IMR-90 (cell line): ENCODE data around the gene ABL1.

Experiments
- BHLHE40 ChIP-seq: fragments of 150-350 bp; IDR thresholded peaks from 2 replicates; pipeline ENCODE4 v1.6.1; 2016; ENCODE audit warnings: mild to moderate bottlenecking, low read depth, low read length
- CEBPB ChIP-seq: IDR thresholded peaks from 2 replicates; pipeline ENCODE4 v1.6.1; 2012; ENCODE audit warnings: low read depth, low read length, improper control_type of control experiment
- CHD1 ChIP-seq: IDR thresholded peaks from 2 replicates; pipeline ENCODE4 v1.6.1; 2012; ENCODE audit warnings: low read depth, low read length, improper control_type of control experiment
- CTCF ChIP-seq: conservative IDR thresholded peaks from 2 replicates; pipeline ENCODE4 v1.5.1; 2012; ENCODE audit warnings: mild to moderate bottlenecking, low read depth, low read length, improper control_type of control experiment
- FOS ChIP-seq: fragments of 150-350 bp; IDR thresholded peaks from 2 replicates; pipeline ENCODE4 v1.6.1; 2016; ENCODE audit warnings: low read depth, low read length
- MAFK ChIP-seq: IDR thresholded peaks from 2 replicates; pipeline ENCODE4 v1.6.1; 2012; ENCODE audit warnings: low read depth, low read length, improper control_type of control experiment
- MXI1 ChIP-seq: IDR thresholded peaks from 2 replicates; pipeline ENCODE4 v1.6.1; 2012; ENCODE audit warnings: low read depth, mild to moderate bottlenecking, low read length, moderate library complexity, borderline replicate concordance
- POLR2A ChIP-seq: IDR thresholded peaks from 2 replicates; pipeline ENCODE4 v1.6.1; 2012; ENCODE audit warnings: mild to moderate bottlenecking, low read depth, low read length
- RAD21 ChIP-seq: IDR thresholded peaks from 2 replicates; pipeline ENCODE4 v1.6.1; 2012; ENCODE audit warnings: low read length, improper control_type of control experiment
- RFX5 ChIP-seq: IDR thresholded peaks from 2 replicates; pipeline ENCODE4 v1.8.0; 2012; ENCODE audit warnings: low read depth, mild to moderate bottlenecking, low read length, moderate library complexity
- SMC3 ChIP-seq: fragments of 150-350 bp; IDR thresholded peaks from 2 replicates; pipeline ENCODE4 v1.6.1; 2016; ENCODE audit warnings: low read depth, mild to moderate bottlenecking, antibody characterized with exemption, low read length, moderate library complexity
- USF2 ChIP-seq: fragments of 150-350 bp; IDR thresholded peaks from 2 replicates; pipeline ENCODE4 v1.6.1; 2017; ENCODE audit warnings: mild to moderate bottlenecking, antibody characterized with exemption, low read length, low read depth

DNA sequence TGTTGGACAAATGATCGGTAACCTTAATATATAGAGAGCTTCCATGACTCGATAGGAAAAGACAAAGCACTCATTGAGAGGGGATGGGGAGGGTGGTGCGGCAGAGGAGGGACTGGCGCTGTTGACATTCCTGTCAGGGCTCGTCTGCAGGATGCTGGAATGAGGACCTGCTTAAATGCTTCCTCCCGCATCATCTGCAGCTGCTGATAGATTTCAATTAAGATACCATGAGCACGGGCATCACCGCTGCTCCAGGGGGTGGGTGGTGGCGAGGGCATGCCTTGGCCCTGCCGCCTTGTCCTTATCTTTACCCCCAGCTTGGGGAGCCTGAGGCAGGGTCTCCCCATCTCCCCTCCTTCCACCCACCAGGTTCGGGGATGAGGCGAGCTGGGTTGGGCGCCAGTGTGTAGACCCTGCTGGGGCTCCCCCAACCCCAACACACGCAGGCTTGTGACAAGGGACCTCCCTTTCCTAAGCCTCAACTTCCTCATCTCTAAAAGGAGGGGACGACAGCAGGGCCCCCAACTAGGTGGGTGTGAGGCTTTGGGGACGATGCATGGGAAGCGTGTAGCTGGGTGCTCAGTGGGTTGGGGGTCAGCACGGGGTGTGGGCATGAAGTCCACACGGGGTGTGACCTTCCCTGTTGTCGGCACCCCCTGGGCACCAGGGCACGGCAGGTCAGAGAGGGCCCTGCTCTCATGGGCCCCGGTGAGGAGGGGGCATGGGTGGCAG, 73.3 kb downstream of the ABL1 start:
- TF ChIP-seq CTCF (no peak), RFX5 (no peak), POLR2A (no peak), CHD1 (no peak), CEBPB (no peak), FOS (no peak), MXI1 (no peak), SMC3 (no peak), USF2 (no peak), RAD21 (no peak), BHLHE40 (no peak), MAFK (no peak)
